GM10248 (cell line): Measurements from ENCODE around the gene MFSD6.
"Not testable (repeated sequence)": the region's sequence is repeated elsewhere in the genome, so short reads cannot be mapped to it uniquely, and the experiment has no call there.

Experiments
- CTCF ChIA-PET: fragments of 300-600 bp; sonication (Branson Sonifier 250); formaldehyde crosslinking; extraction: SDS; loops from one replicate; lab custom pipeline; 2021; ENCODE audit warnings: antibody characterized with exemption; lab: Yijun Ruan, JAX
- POLR2A ChIA-PET: fragments of 350-650 bp; sonication (Branson Sonifier 250); formaldehyde crosslinking; extraction: SDS; loops from one replicate; lab custom pipeline; 2020; ENCODE audit warnings: antibody characterized with exemption; lab: Yijun Ruan, JAX
- DNase-seq: peaks from one replicate; pipeline ENCODE4 v3.0.0; 2012; ENCODE audit errors: extremely low spot score
- CTCF ChIP-seq: IDR thresholded peaks from 2 replicates; pipeline ENCODE4 v1.5.1; 2012; ENCODE audit warnings: mild to moderate bottlenecking, low read depth; ENCODE audit errors: extremely low read depth, missing control alignments, control extremely low read depth

Gene MFSD6

GRCh38 chr2:190490502-190490901 is 82.3 kb downstream of the MFSD6 start:
- no peak for DNase-seq
- TF ChIP-seq CTCF = no peak
- CTCF ChIA-PET = interaction anchor here (1.0 to 1.2 kb wide), 2 partner anchors 10 to 13 kb away, joined by 3 to 8 read pairs; no protein-coding TSS in a partner anchor
- POLR2A ChIA-PET = no interaction called here

DNA sequence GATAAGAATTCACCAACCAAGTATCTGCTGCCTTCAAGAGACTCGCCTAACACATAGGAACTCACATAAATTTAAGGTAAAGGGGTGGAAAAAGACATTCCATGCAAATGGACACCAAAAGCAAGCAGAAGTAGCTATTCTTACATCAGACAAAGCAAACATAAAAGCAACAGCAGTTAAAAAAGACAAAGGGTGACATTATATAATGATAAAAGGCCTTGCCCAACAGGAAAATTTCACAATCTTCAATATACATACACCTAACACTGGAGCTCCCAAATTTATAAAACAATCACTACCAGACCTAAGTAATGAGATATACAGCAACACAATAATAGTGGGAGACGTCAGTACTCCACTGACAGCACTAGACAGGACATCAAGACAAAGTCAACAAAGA is 84.9 kb downstream of the MFSD6 start:
- DNase-seq = no peak
- CTCF ChIA-PET = interaction anchor here (0.8 to 1.6 kb wide), 2 partner anchors 12 to 15 kb away, joined by 3 to 6 read pairs; no protein-coding TSS in a partner anchor
- POLR2A ChIA-PET = no interaction called here
- TF ChIP-seq CTCF = no peak

GRCh38 chr2:190494600-190495227 is 86.6 kb downstream of the MFSD6 start:
- DNase-seq, POLR2A ChIA-PET: not testable (repeated sequence)
- CTCF ChIA-PET = interaction anchor here (0.9 to 1.2 kb wide), 4 partner anchors 13 to 17 kb away, joined by 3 to 4 read pairs (median 4); no protein-coding TSS in a partner anchor

GRCh38 chr2:190497428-190497827 is 89.3 kb downstream of the MFSD6 start:
- TF ChIP-seq CTCF = no peak
- POLR2A ChIA-PET = no interaction called here

GRCh38 chr2:190499273-190499672 is 91.1 kb downstream of the MFSD6 start:
- DNase-seq = no peak
- TF ChIP-seq CTCF = no peak
- CTCF ChIA-PET = no interaction called here
- POLR2A ChIA-PET = no interaction called here

More at GRCh38 chr2:190497428-190497827, 89.3 kb downstream of the MFSD6 start:
- CTCF ChIA-PET = no interaction called here
- DNase-seq = no peak

DNA sequence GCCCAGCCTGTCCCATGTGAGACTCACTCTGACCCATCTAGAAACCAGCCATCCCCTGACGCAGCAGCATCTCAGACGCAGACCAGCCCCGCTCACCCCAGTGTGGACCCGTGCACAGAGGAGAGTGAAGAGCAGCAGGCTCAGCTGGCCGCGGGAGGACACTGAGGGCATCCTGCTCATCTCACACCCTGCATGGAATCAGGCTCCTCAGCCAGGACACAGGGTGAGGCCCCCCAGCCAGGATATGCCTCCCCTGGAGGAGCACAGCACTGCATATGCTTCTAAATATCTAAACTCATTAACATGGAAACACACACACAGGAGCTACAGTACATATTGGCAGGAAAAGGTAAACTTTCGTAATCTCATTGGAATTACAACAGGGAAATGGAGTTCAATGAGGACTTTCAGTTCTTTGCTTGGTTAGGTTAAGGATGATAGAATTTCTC is 91.9 kb downstream of the MFSD6 start:
- ChIA-PET POLR2A (no interaction called here), CTCF (interaction anchor here (0.9 to 2.1 kb wide), 2 partner anchors 11 to 350 kb away, joined by 4 to 5 read pairs; no protein-coding TSS in a partner anchor)
- no peak for DNase-seq
- TF ChIP-seq CTCF = no peak

DNA sequence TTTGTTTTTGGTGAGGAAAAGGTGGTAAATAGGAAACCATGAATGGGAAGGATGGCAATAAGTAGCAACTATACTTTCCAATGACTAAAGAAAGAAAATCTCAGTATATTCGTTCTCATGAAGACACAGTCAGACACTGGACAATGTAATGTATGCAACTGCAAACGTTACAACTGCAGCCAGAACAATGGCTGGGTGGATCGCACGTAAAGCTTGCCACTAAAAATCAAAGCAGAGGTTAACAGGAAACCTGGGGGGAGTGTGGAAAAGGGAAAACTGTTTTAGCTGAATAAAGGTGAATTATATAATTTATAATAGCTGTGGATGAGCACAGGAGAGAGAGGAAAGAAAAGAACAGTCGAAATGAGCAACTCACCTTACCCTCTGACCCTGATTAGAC is 93.1 kb downstream of the MFSD6 start:
- ChIA-PET POLR2A (no interaction called here), CTCF (interaction anchor here (0.9 to 2.1 kb wide), 2 partner anchors 12 to 23 kb away, joined by 3 to 5 read pairs; no protein-coding TSS in a partner anchor)
- no peak for DNase-seq
- TF ChIP-seq CTCF = no peak
